HepG2 (cell line): ENCODE results near the gene KATNB1. TPM values are rescaled to one million over a fixed set of nuclear protein-coding genes. Genes with fewer than 3 reads are reported as not detected.

Experiments
- CEBPB ChIP-seq: IDR thresholded peaks from 2 replicates; pipeline ENCODE4 v1.6.1; 2011; ENCODE audit warnings: low read depth, low read length, improper control_type of control experiment, borderline replicate concordance
- ELF1 ChIP-seq: sonication (generic); formaldehyde crosslinking; IDR thresholded peaks from 2 replicates; pipeline ENCODE4 v1.4.0; 2020; ENCODE audit warnings: missing genetic modification reagents
- EP300 ChIP-seq, 3 experiments: sonication (generic) in 1 of 3; formaldehyde crosslinking in 1 of 3; IDR thresholded peaks; 2 replicates each; pipeline versions ENCODE4 v1.5.1 to v1.6.1; 2011 to 2020; ENCODE audit warnings: low read depth in 2 of 3, low read length in 2 of 3, borderline replicate concordance in 1 of 3, improper control_type of control experiment in 1 of 3, mild to moderate bottlenecking in 1 of 3, missing genetic modification reagents in 1 of 3, moderate library complexity in 1 of 3
- IRF2 ChIP-seq: IDR thresholded peaks from 2 replicates; pipeline ENCODE4 v1.6.1; 2018; ENCODE audit warnings: missing genetic modification reagents, missing compliant biosample characterization
- KMT2A ChIP-seq: sonication (generic); formaldehyde crosslinking; IDR thresholded peaks from 2 replicates; pipeline ENCODE4 v1.4.0; 2020; ENCODE audit warnings: missing genetic modification reagents
- REPIN1 ChIP-seq: sonication (generic); formaldehyde crosslinking; IDR thresholded peaks from 2 replicates; pipeline ENCODE4 v1.8.0; 2022; ENCODE audit warnings: missing genetic modification reagents, low read depth, mild to moderate bottlenecking, borderline replicate concordance
- RFXAP ChIP-seq: sonication (generic); formaldehyde crosslinking; IDR thresholded peaks from 2 replicates; pipeline ENCODE4 v1.4.0; 2020; ENCODE audit warnings: missing genetic modification reagents, borderline replicate concordance
- SIX4 ChIP-seq: sonication (generic); formaldehyde crosslinking; IDR thresholded peaks from 2 replicates; pipeline ENCODE4 v1.4.0; 2020; ENCODE audit warnings: missing genetic modification reagents
- TP53 ChIP-seq: sonication (generic); formaldehyde crosslinking; conservative IDR thresholded peaks from 2 replicates; pipeline ENCODE4 v1.4.0; 2020; ENCODE audit warnings: missing genetic modification reagents
- ZFP36L2 ChIP-seq: sonication (generic); formaldehyde crosslinking; IDR thresholded peaks from 2 replicates; pipeline ENCODE4 v1.4.0; 2020; ENCODE audit warnings: missing genetic modification reagents
- ZNF225 ChIP-seq: sonication (generic); formaldehyde crosslinking; IDR thresholded peaks from 2 replicates; pipeline ENCODE4 v1.4.0; 2020; ENCODE audit warnings: mild to moderate bottlenecking, missing genetic modification reagents
- ZNF263 ChIP-seq: sonication (generic); formaldehyde crosslinking; IDR thresholded peaks from 2 replicates; pipeline ENCODE4 v1.4.0; 2020; ENCODE audit warnings: missing genetic modification reagents
- ZNF430 ChIP-seq: sonication (generic); formaldehyde crosslinking; IDR thresholded peaks from 2 replicates; pipeline ENCODE4 v1.9.0; 2021; ENCODE audit warnings: mild to moderate bottlenecking, missing genetic modification reagents
- ZNF501 ChIP-seq: sonication (generic); formaldehyde crosslinking; IDR thresholded peaks from 2 replicates; pipeline ENCODE4 v1.5.1; 2020; ENCODE audit warnings: mild to moderate bottlenecking, moderate library complexity, missing genetic modification reagents
- ZNF570 ChIP-seq: sonication (generic); formaldehyde crosslinking; IDR thresholded peaks from 2 replicates; pipeline ENCODE4 v1.4.0; 2020; ENCODE audit warnings: mild to moderate bottlenecking, missing genetic modification reagents, borderline replicate concordance
- ZNF747 ChIP-seq: sonication (generic); formaldehyde crosslinking; IDR thresholded peaks from 2 replicates; pipeline ENCODE4 v1.8.1; 2023; ENCODE audit warnings: missing genetic modification reagents, mild to moderate bottlenecking, borderline replicate concordance
- polyA plus RNA-seq, 8 experiments: library from polyadenylated mRNA; depleted of rRNA in 3 of 8; stranded (reverse) in 7 of 8; unstranded in 1 of 8; fragments of >200 nt; fragmentation: Illumina TruSeq in 4 of 8; extraction: Trizol in 4 of 8; gene quantifications; 2 replicates each; pipeline versions ENCODE4 v1.2.1 to v1.2.3, GENCODE V29; 2011 to 2016; ENCODE audit warnings: low read depth in 4 of 8, missing spikeins in 1 of 8, mixed read lengths in 1 of 8; ENCODE audit not compliant: insufficient read depth in 1 of 8
- total RNA-seq, 5 experiments: library from RNA; depleted of rRNA; stranded (reverse); fragments of >200 nt; fragmentation: Illumina TruSeq; extraction: Trizol; gene quantifications; 2 replicates each; pipeline ENCODE4 v1.2.3, GENCODE V29; 2016; ENCODE audit warnings: low read depth in 1 of 5
- TF ChIP-seq, protein P1 (sequence below): conservative IDR thresholded peaks from 2 replicates; pipeline ENCODE4 v1.6.1; 2018; ENCODE audit warnings: missing genetic modification reagents
- TF ChIP-seq, protein P2 (sequence below): sonication (generic); formaldehyde crosslinking; IDR thresholded peaks from 2 replicates; pipeline ENCODE4 v1.8.0; 2022; ENCODE audit warnings: missing genetic modification reagents, mild to moderate bottlenecking, inconsistent platforms, borderline replicate concordance
- TF ChIP-seq, protein P3 (sequence below): sonication (generic); formaldehyde crosslinking; IDR thresholded peaks from 2 replicates; pipeline ENCODE4 v1.4.0; 2020; ENCODE audit warnings: missing genetic modification reagents
- TF ChIP-seq, protein P4 (sequence below), 2 experiments: sonication (generic) in 1 of 2; formaldehyde crosslinking in 1 of 2; IDR thresholded peaks; 2 replicates each; pipeline versions ENCODE4 v1.4.0 to v1.6.1; 2018 to 2020; ENCODE audit warnings: missing genetic modification reagents in 2 of 2, borderline replicate concordance in 1 of 2, low read depth in 1 of 2, mild to moderate bottlenecking in 1 of 2, missing biosample characterization in 1 of 2
- TF ChIP-seq, protein P5 (sequence below): sonication (generic); formaldehyde crosslinking; IDR thresholded peaks from 2 replicates; pipeline ENCODE4 v1.4.0; 2020; ENCODE audit warnings: low read depth, mild to moderate bottlenecking, missing genetic modification reagents

Gene KATNB1
- total and polyA plus RNA-seq, 2 of the 13 experiments (the other 11 are each of a cell fraction or from before 2014, with no cell fraction given), result 31.5 to 43.5 TPM

DNA sequence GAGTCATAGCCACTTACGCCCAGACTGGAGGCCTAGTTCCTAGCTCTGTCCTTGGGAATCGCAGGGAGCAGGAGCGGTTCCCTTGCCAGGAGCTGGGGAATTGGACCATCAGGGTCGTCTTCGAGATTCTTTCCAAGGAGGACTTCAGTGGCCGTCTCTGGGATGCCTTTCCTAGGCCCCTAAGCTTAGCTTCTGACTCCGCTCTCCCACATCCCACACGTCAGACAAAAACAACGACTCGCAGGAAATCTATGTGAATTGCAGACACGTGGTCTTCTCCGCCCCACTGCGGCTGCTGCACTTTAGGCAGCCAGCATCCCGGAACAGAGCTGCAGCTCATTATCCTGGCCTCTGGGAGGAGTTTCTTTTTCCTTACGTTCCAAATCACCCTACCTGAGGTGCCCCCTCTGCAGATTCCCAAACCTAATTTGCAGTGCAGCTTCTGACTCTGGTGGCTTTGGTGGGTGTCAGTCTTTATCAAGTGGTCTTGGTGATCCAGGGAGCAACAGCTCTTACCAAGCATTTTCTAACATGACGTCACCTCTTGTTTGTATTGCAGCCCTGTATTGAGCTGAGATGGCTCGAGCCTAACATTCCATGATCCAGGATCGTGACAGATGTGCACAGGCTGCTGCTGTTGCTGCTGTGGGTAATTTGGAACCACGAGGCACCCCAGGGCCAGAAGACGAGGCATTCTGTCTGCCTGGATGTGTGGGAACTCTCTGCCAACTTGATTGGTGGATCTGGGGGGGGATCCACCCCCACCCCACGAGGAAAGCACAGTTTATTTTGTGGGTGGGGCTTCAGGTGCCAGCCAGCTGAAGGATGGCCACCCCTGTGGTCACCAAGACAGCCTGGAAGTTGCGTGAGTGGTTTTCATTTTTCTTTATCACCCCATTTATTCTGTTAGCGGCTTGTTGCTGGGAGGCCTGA, 1.1 kb downstream of the KATNB1 start (continued):
- TF ChIP-seq EP300 (IDR thresholded peaks at IDR 0.05; ENCODE audit: low read depth in 2 of 2, low read length in 2 of 2) (no peak), EP300 (CRISPR knock-in tag; IDR thresholded peaks at IDR 0.05; ENCODE audit: borderline replicate concordance) (no peak), IRF2 (peak; percentile 9; the same call in 1 of the 2 replicates), ZNF570 (no peak), RFXAP (CRISPR knock-in tag) (peak; percentile 40; the same call in 1 of the 2 replicates), ELF1 (CRISPR knock-in tag) (peak; percentile 37; the same call in 1 of the 2 replicates), ZNF263 (CRISPR knock-in tag) (peak; percentile 79; the same call in 1 of the 2 replicates), ZFP36L2 (CRISPR knock-in tag) (no peak), ZNF430 (CRISPR knock-in tag) (peak; percentile 56), SIX4 (CRISPR knock-in tag) (no peak), ZNF225 (0 out of 2 replicates have a peak, but pooled peaks have one; percentile 25), CEBPB (peak; percentile 72; the same call in 1 of the 2 replicates), TP53 (CRISPR knock-in tag) (0 out of 2 replicates have a peak, but pooled peaks have one; percentile 50), ZNF747 (CRISPR knock-in tag) (0 out of 2 replicates have a peak, but pooled peaks have one; percentile 28), ZNF501 (CRISPR knock-in tag) (no peak), REPIN1 (CRISPR knock-in tag) (peak; percentile 39; the same call in 1 of the 2 replicates), KMT2A (peak; percentile 34; the same call in 1 of the 2 replicates)
- TF ChIP-seq, protein P1, sequence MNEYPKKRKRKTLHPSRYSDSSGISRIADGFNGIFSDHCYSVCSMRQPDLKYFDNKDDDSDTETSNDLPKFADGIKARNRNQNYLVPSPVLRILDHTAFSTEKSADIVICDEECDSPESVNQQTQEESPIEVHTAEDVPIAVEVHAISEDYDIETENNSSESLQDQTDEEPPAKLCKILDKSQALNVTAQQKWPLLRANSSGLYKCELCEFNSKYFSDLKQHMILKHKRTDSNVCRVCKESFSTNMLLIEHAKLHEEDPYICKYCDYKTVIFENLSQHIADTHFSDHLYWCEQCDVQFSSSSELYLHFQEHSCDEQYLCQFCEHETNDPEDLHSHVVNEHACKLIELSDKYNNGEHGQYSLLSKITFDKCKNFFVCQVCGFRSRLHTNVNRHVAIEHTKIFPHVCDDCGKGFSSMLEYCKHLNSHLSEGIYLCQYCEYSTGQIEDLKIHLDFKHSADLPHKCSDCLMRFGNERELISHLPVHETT, result 0 out of 2 replicates have a peak, but pooled peaks have one; percentile 26
- TF ChIP-seq, protein P2, sequence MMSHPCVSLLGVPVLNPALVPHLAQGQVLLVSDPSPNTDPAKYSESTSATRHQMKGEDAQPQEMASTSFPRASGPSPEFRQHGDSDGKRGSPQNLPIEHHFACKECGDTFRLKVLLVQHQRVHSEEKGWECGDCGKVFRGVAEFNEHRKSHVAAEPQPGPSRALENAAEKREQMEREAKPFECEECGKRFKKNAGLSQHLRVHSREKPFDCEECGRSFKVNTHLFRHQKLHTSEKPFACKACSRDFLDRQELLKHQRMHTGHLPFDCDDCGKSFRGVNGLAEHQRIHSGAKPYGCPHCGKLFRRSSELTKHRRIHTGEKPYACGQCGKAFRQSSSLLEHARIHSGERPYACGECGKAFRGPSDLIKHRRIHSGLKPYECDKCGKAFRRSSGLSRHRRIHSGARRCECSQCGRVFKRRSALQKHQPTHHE (CRISPR knock-in tag), result 0 out of 2 replicates have a peak, but pooled peaks have one; percentile 17
- TF ChIP-seq, protein P3, sequence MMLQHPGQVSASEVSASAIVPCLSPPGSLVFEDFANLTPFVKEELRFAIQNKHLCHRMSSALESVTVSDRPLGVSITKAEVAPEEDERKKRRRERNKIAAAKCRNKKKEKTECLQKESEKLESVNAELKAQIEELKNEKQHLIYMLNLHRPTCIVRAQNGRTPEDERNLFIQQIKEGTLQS (CRISPR knock-in tag), result peak; percentile 87
- TF ChIP-seq, protein P4, sequence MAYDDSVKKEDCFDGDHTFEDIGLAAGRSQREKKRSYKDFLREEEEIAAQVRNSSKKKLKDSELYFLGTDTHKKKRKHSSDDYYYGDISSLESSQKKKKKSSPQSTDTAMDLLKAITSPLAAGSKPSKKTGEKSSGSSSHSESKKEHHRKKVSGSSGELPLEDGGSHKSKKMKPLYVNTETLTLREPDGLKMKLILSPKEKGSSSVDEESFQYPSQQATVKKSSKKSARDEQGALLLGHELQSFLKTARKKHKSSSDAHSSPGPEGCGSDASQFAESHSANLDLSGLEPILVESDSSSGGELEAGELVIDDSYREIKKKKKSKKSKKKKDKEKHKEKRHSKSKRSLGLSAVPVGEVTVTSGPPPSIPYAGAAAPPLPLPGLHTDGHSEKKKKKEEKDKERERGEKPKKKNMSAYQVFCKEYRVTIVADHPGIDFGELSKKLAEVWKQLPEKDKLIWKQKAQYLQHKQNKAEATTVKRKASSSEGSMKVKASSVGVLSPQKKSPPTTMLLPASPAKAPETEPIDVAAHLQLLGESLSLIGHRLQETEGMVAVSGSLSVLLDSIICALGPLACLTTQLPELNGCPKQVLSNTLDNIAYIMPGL (CRISPR knock-in tag; IDR thresholded peaks at IDR 0.05; ENCODE audit: borderline replicate concordance in 1 of 2, low read depth in 1 of 2), result 0 out of 4 replicates have a peak, but pooled peaks of 1 of the 2 experiments have one; percentile 22
- TF ChIP-seq, protein P5, sequence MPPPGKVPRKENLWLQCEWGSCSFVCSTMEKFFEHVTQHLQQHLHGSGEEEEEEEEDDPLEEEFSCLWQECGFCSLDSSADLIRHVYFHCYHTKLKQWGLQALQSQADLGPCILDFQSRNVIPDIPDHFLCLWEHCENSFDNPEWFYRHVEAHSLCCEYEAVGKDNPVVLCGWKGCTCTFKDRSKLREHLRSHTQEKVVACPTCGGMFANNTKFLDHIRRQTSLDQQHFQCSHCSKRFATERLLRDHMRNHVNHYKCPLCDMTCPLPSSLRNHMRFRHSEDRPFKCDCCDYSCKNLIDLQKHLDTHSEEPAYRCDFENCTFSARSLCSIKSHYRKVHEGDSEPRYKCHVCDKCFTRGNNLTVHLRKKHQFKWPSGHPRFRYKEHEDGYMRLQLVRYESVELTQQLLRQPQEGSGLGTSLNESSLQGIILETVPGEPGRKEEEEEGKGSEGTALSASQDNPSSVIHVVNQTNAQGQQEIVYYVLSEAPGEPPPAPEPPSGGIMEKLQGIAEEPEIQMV (CRISPR knock-in tag), result no peak
